Measurements from ENCODE around the gene SYAP1. TPM values are rescaled to one million over a fixed set of nuclear protein-coding genes. Genes with fewer than 3 reads are reported as not detected.

SYAP1 gene
- total RNA-seq, 3 donors from 2014 or later, result 35.0 to 53.4 (median 46.9) TPM

DNA sequence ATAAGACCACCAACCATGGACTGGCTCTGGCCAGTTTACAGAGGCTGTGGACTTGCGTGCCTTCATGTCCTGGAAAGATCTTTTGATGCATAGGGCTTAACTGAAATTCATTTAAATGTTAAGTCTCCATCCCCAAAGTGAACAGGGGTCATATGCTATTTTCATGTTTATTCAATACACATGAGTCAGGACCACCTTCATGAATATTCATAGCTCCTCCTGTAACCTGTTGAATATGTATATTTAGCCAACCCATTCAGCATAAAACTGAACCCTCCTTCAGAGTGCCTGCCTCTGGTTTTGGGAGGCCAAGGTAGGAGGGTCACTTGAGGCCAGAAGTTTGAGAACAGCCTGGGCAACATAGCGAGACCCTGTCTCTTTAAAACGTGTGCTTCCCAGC is 14.0 kb upstream of the SYAP1 start:
- Histone ChIP-seq H3K4me3 (no peak overlapping the region), H3K4me1 (ENCODE audit: low read depth) (no peaks in the 10 kb centered on the region), H3K36me3 (ENCODE audit: low read depth) (no peaks in the 10 kb centered on the region), H3K9me3 (no peaks in the 10 kb centered on the region)
- DNase-seq (no peak), ATAC-seq (no peak)
- TF ChIP-seq, protein P1, sequence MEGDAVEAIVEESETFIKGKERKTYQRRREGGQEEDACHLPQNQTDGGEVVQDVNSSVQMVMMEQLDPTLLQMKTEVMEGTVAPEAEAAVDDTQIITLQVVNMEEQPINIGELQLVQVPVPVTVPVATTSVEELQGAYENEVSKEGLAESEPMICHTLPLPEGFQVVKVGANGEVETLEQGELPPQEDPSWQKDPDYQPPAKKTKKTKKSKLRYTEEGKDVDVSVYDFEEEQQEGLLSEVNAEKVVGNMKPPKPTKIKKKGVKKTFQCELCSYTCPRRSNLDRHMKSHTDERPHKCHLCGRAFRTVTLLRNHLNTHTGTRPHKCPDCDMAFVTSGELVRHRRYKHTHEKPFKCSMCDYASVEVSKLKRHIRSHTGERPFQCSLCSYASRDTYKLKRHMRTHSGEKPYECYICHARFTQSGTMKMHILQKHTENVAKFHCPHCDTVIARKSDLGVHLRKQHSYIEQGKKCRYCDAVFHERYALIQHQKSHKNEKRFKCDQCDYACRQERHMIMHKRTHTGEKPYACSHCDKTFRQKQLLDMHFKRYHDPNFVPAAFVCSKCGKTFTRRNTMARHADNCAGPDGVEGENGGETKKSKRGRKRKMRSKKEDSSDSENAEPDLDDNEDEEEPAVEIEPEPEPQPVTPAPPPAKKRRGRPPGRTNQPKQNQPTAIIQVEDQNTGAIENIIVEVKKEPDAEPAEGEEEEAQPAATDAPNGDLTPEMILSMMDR (IDR thresholded peaks at IDR 0.05), result no peak
- intact Hi-C loops (cut with DNase I, micrococcal nuclease), result no loop called here

DNA sequence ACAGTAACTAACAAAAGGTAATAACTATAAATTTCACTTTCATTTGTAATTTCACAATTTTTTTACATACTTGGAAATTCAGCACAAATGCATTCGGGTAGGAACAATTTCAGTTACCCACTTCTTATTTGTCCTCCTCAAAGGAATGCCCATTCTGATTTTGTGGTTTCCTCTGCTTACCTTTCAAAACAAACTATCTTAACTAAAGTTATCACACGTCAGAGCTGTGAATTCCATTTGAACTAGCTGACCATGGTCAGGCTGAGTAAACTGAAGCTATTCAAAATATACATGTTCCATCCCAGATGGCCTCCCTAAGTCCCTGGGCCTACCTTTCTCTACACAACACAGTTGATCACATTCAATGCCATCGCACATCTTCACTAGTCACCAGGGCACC is 11.4 kb upstream of the SYAP1 start:
- no peak for ATAC-seq
- H3K4me3 ChIP-seq, result no peak overlapping the region
- H3K36me3 ChIP-seq (ENCODE audit: low read depth), result no peaks in the 10 kb centered on the region
- intact Hi-C loops (cut with DNase I, micrococcal nuclease), result no loop called here
- TF ChIP-seq, protein P1 (IDR thresholded peaks at IDR 0.05), result no peak
- DNase-seq, result no peak
- no peaks in the 10 kb centered on the region for H3K9me3 ChIP-seq
- H3K4me1 ChIP-seq (ENCODE audit: low read depth), result no peaks in the 10 kb centered on the region

DNA sequence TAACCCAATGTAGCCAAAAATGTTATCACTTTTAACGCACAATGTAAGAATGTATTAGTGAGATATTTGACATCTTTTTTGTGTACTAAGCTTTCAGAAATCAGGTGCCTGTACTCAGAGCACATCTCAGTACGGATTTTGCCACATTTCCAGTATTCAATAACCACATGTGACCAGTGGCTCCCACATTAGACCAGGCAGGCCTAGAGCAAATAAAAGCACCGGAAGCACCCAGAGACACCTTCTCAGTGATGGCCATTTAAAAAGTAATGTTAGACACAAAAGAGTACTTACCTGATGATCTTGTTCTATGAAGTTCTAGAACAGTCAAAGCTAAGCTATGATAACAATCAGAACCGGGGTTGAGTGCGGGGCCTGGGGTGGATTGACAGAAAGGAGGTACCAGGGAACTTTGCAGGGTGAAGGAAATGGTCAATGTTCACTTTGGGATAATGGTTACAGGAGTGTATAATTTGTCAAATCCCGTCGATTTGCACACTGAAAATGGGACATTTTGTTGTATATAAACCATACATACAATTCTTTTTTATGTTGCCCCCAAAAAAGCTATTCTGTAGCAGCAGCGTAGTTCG is 8.1 kb upstream of the SYAP1 start:
- TF ChIP-seq, protein P1 (IDR thresholded peaks at IDR 0.05), result no peak
- intact Hi-C loops (cut with DNase I, micrococcal nuclease), result no loop called here

DNA sequence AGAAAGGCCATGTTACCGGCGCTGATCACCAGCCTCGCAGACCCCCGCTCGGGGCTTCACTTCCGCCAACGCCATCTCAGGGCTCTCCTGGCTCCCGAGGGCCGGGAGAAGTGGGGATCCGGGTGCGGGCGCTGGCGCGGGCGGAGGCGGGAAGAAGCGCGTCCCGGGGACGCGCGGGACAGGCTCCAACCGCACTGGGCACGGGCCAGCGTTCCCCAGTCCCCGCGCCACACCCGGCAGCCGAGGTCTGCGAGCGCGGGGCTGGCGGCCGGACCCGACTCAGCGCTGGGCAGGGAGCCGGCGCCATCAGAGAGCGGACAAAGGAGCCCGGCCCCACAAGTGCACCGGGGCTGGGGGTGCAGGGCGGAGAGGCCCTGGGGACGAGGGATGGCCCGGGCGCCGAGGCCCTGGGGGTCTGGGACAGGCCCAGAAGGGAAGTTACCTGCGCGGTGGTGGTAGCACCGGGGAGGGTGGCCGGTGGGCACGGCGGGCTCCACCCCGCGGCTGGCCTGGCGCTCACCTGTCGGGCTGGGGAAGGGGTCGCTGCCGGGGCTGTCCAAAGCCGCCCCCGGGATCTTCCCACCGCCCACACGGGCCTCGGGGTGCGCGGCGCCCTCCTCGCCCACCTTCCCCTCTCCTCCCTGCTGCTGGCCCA is 7.4 kb upstream of the SYAP1 start:
- Histone ChIP-seq H3K4me1 (ENCODE audit: low read depth) (no peaks in the 10 kb centered on the region), H3K36me3 (ENCODE audit: low read depth) (no peaks in the 10 kb centered on the region), H3K9me3 (no peaks in the 10 kb centered on the region), H3K4me3 (peak overlapping the region; percentile 40)
- peak; percentile 71 for ATAC-seq
- TF ChIP-seq, protein P1 (IDR thresholded peaks at IDR 0.05), result no peak
- DNase-seq, result peak; percentile 14 to 54 (median 49)
- intact Hi-C loops (cut with DNase I, micrococcal nuclease), result no loop called here

More for the DNA sequence above, 8.1 kb upstream of the SYAP1 start:
- Histone ChIP-seq H3K4me3 (peak overlapping the region; percentile 40), H3K36me3 (ENCODE audit: low read depth) (no peaks in the 10 kb centered on the region), H3K9me3 (no peaks in the 10 kb centered on the region), H3K4me1 (ENCODE audit: low read depth) (no peaks in the 10 kb centered on the region)
- ATAC-seq, result no peak
- DNase-seq, result peak in 1 of 3 donors; percentile 10

DNA sequence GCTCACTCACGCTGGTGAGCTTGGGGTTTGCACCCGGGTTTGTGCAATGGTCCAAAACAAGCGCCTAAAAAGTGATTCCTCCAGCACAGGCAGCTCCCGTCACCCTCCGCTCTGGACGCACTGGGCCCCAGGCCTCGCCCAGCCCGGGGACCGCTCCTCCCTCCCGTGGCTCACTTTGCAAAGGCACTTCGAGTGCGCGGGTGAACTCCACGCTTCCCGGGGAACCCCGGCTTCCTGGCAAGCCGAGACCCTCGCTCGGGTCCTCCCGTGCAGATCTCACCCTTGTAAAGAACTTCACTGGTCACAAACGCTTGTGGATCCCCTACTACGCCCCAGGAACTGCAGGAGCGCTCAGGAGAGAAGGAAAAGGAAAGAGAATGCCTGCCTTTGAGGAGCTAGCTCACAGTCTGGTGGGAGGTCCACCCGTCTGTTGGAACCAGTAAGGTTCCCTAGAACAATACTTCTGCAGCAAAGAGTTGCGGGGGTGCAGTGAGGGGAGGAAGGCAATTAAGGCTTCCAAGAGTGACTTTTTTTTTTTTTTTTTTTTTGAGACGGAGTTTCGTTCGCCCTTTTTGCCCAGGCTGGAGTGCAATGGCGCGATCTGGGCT is 6.8 kb upstream of the SYAP1 start, which contains the start of gene CTPS2:
Gene CTPS2, minus strand, starts transcription at position 122 of the 608 bp plus-strand sequence. CDS start 9,767 bp downstream, outside the sequence.
- H3K4me3 ChIP-seq, result peak within 1 kb of the TSS; percentile 40
- TF ChIP-seq, protein P1 (IDR thresholded peaks at IDR 0.05), result no peak
- no peaks in the 10 kb centered on the region for H3K9me3 ChIP-seq
- peak; percentile 95 for ATAC-seq
- intact Hi-C loops (cut with DNase I, micrococcal nuclease), result no loop called here
- H3K4me1 ChIP-seq (ENCODE audit: low read depth), result no peaks in the 10 kb centered on the region
- DNase-seq, result peak; percentile 69 to 81 (median 79)
- no peaks in the 10 kb centered on the region for H3K36me3 ChIP-seq (ENCODE audit: low read depth)

Measured in mucosa of descending colon (tissue), 3 donors.